Measurements from ENCODE around the gene STXBP4.

Gene STXBP4

DNA sequence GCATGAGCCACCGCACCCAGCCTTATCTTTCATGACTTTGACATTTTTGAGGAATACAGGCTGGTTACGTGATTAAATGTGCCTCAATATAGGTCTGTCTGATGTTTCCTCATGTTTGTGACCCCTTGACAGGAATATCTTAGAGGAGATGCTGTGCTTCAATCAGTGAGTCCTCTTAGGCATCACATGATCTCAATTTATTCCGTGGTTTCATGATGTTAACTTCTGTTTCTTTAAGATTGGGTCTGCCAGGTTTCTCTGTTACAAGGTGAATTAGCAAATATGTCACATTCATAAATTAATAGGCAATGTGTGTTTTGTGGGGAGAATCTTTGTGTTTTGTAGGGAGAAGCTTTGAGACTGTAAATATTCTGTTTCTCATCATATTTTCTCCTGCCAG, 3.3 kb downstream of the STXBP4 start:
- DNase-seq, result no peak

DNA sequence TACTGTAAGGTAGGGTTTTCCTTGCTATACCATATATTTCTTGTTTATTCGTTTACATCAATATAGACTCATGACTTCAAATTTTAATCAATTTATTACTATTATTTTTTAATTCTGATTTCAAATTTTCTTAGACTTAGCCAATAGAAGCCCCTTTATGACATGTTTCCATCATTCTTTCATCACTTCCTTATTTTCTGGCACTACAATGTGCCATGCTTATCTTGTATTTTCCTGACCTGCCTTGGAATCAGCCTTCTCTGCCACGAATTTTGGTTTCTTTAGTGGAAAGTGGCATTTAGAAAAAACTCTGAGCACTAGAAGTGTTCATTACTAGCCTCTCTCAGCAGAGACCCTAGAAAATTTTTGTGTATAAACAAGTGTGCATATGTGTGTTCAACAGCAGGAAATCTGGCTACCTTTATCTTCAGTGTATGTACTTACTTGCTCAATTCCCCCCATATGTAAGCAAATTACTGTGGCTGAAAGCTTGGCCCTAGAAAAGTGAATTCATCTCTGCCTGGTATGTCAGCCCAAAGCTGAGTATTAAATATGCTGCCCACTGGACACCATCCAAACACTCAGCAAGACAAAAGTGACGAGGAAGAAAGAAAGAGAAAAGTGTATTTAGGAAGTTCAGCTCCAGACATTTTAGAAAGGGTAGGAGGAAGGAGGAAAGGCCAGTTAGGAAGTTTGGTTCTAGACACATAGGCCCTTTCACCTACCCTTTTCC, 4.0 kb downstream of the STXBP4 start:
- no peak for DNase-seq

DNA sequence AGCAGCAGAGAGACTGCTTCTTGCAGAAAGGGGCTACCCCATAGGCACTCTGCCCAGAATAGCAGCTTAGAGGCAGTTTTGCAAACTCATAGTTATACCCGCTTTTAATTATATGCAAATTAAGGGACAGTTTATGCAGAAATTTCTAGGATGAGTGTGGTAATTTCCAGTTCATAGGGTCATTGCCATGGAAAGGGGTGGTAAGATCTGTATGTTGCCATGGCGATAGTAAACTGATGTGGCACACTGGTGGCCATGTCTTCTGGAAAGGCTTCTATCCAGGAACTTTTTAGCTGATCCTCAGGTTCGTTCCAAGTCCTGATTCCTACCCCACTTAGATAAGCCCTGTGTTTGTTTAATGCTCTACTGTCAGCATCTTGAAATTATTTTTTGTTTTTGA, 6.2 kb downstream of the STXBP4 start:
- DNase-seq, result no peak

DNA sequence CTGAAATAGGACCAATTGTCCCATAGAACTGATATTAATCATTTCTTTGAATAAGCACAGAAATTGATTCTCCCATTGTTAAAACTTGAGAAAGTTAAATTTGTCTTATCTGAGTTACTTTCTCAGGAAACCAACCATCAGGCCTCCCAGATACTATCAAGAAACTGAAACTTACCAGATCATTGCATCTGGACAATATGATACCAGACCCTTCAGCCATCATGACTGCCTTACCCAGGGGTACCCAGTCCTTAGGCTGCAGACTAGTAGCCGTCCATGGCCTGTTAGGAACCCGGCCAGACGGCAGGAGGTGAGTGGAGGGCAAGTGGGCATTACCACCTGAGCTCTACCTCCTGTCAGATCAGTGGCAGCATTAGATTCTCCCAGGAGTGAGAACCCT, 7.8 kb downstream of the STXBP4 start:
- DNase-seq, result no peak

DNA sequence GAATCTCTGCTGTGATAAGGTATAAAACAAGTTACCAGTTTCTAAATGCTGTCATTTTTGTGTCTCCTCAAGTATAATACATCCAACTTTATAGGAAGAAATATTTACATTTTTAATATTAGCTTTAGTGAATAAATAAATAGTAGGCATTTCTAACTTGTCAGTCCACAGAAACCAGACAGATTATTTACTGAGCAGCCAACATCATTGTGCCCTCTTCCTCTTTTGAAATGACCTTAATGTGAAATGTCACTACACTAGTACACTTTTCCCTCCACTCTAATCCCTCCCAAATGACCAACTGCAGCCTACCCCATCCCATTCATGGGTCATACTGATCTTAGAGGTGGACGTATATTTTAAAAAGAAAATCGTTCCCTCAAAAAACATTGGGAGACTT, 9.2 kb downstream of the STXBP4 start:
- peak in 1 of 2 experiments; percentile 4 for DNase-seq

DNA sequence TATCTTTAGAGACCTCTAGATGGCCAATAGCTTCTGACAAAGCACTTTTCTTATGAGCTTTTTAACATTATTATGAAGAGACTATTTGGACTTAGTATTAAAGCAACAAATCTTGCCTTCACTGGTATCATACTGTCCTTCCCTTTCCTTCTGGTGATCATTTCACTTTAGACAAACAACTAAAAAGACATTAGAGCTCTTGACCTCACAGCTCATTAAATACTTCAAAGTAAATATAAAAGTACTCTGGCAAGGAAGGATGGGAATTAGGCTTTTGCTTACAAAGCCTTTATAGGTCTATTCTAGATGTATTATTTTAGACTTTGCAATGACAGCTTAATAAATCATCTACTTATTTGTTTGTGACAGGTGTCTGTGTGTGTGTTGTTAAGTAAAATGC, 11.1 kb downstream of the STXBP4 start:
- DNase-seq, result no peak

DNA sequence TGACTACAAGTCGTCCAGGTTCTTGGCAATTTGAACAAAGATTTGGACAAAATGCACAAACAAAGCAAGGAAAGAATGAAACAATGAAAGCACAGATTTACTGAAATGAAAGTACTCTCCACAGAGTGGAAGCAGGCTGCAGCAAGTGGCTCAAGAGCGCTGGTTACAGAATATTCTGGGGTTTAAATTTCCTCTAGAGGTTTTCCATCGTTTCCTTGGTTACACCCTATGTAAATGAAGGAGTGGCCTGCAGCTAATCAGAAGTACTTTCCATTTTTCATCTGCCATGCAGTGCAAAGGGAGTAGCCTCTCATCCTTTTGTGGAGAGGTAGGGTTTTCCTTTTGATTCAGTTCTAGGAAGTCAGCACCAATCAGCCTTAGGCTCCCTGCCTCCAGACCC, 11.8 kb downstream of the STXBP4 start:
- DNase-seq, result no peak

DNA sequence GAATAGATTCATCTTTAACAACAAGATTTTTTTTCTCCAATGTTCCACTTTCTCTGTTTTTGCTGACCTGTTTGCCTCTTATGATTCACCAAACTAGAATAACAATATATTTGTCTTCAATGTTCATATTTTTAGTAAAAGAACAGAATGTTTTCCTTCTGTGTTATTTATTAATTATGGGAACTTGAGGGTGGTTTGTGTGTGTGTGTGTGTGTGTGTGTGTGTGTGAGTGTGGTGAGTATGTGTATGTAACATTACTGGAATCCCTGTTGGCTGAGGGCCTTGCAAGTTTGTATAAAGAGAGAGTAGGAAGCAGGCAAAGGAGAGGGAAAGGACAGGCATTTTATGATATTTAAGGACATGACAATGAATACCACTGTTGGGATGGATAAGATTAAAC, 13.8 kb downstream of the STXBP4 start:
- no peak for DNase-seq

DNA sequence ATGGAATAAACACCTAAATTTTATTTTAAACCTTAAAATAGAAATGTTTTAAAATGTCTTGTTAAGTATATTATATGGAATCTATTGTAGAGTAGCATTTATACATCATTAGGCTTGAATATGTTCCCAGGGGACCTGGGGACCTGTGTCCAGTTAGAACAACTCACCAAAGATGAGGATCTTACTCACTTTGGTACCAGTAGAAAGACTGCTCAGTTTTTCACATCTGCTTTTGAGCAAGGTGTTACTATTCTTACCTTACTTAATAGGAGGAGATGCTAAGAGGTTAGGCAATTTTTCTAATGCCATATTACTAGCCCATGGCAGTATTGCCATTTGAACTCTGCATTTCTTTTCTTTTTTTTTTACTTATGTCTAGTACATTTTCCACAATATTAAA, 14.7 kb downstream of the STXBP4 start:
- DNase-seq, result no peak

DNA sequence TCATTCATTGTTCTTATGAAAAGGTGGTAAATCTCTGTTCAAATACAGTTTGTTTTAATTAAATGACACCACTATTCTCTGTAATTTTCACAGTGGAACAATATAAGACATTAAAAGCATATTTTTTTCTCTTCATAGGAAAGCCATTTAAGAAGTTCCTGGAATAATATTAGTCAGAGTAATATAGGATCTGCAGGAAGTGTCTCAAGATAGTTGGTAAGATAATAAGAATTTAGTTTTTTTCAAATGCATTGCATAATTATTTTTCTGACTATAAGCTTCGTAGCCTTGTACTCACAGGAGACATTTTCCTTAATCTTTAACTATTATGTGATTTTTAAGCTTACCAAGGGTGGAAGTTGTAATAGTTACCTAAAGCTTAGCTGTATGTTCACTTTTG, 16.9 kb downstream of the STXBP4 start:
- DNase-seq, result no peak

DNA sequence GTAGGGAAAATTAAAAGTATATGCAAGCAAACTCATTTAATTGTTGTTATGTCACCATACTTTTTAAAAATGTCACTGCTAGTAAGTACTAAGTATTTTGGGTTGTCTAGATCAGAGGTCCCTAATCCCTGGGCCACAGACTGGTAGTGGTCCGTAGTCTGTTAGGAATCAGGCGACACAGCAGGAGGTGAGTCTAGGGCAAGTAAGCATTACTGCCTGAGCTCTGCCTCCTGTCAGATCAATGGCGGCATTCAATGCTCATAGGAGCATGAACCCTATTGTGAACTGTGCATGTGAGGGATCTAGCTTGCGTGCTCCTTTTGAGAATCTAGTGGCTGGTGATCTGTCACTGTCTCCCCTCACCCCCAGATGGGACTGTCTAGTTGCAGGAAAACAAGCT, 21.6 kb downstream of the STXBP4 start:
- no peak for DNase-seq

DNA sequence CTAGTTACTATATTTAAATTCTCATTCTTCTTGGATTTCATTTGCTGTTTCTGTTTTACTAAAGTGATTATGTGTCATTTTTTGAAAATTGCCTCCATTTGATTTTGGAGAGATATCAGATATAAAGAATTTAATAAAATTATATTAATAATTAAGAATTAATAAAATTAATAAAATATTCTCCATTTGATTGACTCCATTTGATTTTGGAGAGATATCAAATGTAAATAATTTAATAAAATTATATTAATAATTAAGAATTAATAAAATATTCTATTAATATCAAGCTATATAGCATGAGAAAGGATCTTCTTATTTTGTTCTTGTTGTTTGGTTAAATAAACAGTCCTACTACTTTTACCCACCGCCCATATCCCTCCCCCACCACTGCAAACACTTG, 23.0 kb downstream of the STXBP4 start:
- no peak for DNase-seq

DNA sequence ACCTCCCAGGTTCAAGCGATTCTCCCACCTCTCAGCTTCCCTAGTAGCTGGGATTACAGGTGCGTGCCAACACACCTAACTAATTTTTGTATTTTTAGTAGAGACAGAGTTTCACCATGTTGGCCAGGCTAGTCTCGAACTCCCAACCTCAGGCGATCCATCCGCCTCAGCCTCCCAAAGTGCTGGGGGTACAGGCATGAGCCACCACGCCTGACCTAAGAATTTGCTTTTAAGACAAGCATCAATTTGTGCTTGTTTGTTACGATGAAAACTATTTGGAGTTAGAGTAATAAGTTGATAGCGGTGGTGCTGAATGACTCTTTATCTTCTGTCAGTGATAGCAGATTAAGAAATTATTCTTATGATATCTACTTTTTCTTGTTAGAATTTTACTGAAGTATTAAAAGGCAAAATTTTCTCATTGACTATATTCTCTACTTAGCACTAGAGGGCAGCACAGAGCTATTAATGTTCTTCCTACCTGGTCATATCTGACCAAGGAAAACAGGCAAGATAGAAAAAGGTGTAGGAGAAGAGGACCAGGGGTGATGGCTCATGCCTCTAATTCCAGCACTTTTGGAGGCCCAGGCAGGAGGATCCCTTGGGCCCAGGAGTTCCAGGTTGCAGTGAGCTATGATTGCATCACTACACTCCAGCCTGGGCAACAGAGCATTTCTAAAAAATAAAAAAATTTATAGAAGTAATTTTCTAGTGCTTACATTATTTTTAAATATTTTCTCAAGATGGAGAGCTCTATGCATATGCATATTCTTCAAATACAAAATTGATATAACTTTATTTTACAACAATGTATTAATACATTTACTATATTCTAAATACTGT, 24.5 kb downstream of the STXBP4 start:
- DNase-seq, result peak; percentile 76 to 82

DNA sequence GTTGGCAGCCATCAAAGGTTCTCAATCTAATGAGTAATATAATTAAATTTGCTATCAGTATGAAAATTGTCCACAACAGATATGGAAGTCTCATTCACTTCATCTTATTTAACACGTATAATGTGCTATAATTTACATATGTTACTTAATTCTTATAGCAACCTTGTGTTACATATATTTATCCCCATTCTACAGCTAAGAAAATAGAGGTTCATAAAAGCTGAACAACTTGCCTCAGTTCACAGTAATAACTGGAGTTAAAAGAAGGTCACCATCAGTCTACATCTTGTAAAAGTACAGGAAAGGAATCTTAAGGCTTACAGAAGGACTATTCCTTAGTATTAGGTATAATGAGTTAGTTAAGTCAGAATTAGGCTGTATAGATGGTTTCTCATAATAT, 27.9 kb downstream of the STXBP4 start:
- DNase-seq, result no peak

DNA sequence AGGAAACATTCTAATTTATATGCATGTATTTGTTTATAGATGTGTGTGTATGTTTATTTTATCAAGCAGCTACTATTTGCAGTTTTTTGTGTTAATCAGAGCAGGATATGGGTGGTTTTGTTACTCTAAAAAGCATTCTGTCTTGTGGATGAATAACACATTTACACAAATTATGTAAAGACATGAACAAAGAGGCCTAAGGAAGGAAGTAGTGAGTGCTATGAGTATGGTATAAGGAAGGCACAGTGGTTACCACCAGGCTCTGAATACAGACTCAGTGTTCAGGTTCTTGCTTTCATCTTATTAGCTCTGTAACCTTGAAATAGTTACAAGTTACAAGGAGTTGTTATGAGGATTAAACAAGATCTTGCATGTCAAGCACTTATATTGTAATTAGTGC, 33.9 kb downstream of the STXBP4 start:
- DNase-seq, result peak; percentile 51 to 63

DNA sequence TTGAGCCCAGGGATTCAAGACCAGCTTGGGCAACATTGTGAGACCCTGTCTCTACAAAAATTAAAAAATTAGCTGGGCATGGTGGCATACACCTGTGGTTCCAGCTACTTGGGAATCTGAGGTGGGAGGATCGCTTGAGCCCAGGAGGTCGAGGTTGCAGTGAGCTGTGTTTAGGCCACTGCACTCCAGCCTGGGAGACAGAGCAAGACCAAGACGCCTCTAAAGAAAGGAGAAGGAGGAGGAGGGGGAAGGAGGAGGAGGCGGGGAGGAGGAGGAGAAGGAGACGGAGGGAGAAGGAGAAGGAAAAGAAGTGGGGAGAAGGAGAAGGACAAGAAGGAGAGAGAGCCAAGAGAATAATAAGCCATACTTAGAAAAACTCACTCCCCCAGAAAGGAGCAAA, 35.9 kb downstream of the STXBP4 start:
- DNase-seq, result no peak

DNA sequence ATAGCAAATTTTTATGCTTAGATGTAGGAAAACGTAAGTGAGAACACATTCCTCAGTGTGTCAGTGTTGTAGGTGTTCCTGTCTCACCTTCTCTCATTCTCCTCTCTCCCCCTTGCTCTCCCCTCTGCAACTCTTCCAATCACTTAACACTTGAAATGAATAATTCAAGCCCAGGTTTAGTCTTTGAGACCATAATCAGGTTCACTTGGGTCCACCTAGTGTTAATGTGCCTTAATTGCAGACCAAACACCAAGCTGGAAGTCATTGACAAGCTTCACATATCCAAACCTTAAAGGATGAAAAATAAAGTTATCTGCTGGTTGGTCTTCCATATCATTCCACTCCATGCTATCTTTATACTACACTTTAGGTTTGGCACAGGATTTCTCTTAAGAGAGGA, 37.0 kb downstream of the STXBP4 start:
- peak; percentile 56 to 67 for DNase-seq

DNA sequence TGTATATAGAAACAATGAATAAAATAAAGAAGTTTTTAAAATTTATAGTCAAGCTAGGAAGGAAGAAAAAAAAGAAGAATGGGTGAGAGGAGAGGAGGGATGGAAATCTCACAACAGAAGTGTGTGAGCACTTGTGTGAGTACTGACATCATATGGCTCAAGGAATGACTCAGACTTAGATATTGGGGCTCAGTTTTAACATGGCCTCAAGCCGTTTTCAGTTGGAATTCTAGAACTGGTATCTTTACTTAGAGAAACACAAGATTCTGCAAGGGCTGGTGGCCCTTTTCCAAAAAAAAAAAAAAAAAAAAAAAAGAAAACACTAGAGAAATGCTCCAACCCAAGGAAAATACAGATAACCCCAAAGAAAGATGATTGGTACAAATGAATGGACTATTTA, 55.1 kb downstream of the STXBP4 start:
- DNase-seq, result no peak

DNA sequence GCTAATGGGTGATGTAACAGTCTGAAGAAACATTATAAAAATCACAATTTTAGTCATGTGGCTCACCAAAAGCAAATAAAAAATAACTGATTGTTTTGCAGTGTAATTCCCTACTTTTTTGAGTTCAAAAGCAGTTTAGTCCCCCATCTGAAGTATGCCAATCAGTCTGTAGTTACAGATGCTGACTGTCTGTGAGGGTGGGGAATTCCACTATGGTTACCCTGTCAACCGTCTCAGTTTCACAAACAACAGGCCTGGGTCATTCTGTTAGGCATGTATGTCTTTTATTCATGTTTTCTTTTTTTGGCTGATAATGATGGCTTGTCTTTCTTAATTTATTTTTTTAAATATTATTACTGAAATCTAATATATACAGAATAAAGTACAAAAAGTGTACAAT, 69.3 kb downstream of the STXBP4 start:
- DNase-seq, result no peak

DNA sequence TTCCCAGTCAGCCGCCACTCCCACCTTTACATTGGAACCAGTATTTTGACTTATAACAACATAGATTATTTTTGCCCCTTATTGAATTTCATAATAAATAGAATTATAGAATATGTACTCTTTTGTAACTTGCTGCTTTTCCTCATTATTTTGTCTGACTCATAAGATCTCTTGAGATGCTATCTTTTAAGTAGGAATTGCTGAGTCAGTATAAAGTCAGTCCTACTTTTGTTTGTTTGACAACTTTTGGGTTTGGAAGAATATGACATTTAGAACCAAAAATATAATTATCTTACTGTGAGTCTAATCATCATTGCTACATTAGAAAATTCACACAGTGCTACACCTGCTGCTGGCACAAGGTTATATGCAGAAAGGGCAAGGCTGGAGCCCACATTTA, 69.7 kb downstream of the STXBP4 start:
- DNase-seq, result no peak

DNA sequence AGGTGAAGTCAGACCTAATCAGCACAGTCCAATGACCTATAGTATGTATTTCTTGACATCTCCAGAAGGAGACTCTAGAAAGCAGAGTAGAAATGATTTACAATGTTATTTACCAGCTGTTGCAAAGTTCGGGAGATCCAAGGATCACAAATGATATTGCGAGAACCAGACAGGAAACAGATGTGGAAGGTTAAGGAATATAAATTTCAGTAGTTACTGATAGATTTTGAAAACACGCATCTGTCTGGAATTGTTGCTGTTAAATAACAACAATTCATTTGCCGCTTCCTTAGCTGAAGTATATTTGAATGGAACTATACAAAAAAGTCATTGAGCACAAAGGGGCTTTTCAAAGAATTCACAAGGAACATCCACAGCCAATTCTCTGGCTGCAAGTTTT, 72.0 kb downstream of the STXBP4 start:
- DNase-seq, result no peak

DNA sequence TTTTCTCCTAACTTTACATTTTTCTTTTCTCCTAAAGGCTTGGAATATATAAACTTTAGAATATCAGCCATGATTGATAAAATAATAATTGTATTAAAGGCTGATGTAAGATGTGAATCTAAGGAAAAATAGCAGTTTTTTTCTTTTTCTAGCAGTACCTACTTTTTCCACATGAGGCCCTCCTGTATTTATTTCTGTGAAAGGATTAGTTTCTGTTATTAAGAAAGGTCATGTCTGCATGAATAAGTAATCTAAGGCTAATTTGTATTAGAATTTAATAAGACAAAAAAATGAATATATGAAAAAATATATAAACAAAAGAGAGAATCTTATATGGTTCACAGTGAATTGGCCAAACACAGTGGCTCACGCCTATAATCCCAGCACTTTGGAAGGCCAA, 85.3 kb downstream of the STXBP4 start:
- DNase-seq, result peak; percentile 23 to 68

DNA sequence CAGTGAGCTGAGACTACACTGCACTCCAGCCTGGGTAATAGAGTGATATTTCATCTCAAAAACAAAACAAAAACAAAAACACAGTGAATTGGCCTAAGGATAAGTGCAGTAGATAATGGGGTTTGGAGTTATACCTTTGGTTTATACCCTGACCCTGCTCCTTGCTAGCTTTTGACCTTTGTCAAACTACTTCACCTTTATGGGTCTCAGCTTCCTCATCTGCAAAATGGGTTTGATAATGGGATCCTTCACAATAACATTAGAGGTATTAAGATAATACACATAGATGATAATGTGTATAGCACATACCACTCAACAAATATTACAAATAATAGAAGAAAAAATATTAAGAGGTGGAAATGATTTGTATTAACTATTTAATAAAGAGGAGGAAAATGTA, 85.9 kb downstream of the STXBP4 start:
- DNase-seq, result no peak

DNA sequence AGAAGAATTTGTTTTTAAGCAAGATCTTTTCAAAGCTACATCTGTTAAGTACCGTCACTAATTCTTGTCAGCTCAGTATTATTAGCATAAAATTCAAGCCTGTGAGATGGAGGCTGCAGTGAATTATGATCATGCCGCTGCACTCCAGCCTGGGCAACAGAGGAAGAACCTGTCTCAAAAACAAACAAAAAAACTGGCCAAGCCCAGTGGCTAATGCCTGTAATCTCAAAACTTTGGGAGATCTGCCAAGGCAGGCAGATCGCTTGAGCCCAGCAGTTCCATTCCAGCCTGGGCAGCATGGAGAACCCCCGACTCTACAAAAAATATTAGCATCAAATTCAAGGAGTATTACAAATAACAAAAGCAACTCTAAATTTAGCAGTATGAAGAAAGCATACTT, 88.0 kb downstream of the STXBP4 start:
- no peak for DNase-seq

DNA sequence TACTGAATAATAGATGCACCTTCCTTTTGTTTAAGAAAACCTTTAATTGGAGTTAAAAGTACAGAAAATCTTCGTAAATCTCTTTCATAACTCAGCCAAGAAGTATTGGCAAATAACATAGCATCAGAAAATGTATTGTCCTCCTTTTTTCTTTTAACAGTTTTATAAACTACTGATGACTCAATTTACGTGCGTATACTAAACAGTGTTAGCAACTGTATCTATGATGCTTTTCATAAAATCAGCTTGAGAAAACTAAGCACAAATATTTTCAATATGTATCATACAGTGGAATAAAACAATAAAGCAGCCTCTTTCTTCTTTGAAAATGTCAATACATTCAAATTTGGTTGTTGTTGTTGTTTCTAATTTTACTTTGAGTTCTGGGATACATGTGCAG, 88.6 kb downstream of the STXBP4 start:
- DNase-seq, result no peak

Data from Kasumi-1 (cell line).